Neural progenitor cell (in vitro differentiated cells): ENCODE data around the gene PILRA. TPM values are rescaled to one million over a fixed set of nuclear protein-coding genes. Genes with fewer than 3 reads are reported as not detected.
"Not testable (repeated sequence)": the region's sequence is repeated elsewhere in the genome, so short reads cannot be mapped to it uniquely, and the experiment has no call there.

Source experiments
- DNase-seq: peaks from one replicate; pipeline ENCODE4 v3.0.0-alpha.2; 2016; ENCODE audit warnings: low spot score
- H2AFZ ChIP-seq: fragments of 200-600 bp; sonication (generic); replicated peaks from 2 replicates; pipeline ENCODE4 v1.6.1; 2016; ENCODE audit warnings: antibody characterized with exemption
- H3F3A ChIP-seq: fragments of 200-600 bp; sonication (generic); 2 replicates; pipeline ENCODE4 v1.6.1; 2016; ENCODE audit warnings: antibody characterized with exemption, low read depth
- H3K27ac ChIP-seq: fragments of 200-600 bp; sonication (generic); 2 replicates; pipeline ENCODE4 v1.5.1; 2016; ENCODE audit warnings: mild to moderate bottlenecking
- H3K27me3 ChIP-seq: fragments of 200-600 bp; sonication (generic); 2 replicates; pipeline ENCODE4 v1.6.1; 2016; ENCODE audit warnings: mild to moderate bottlenecking, moderate library complexity
- H3K36me3 ChIP-seq: fragments of 200-600 bp; sonication (generic); 2 replicates; pipeline ENCODE4 v1.5.1; 2016
- H3K4me1 ChIP-seq: fragments of 200-600 bp; sonication (generic); 2 replicates; pipeline ENCODE4 v1.6.1; 2016; ENCODE audit warnings: mixed run types
- H3K4me2 ChIP-seq: fragments of 200-600 bp; sonication (generic); 2 replicates; pipeline ENCODE4 v1.6.1; 2016
- H3K4me3 ChIP-seq: fragments of 200-600 bp; sonication (generic); 2 replicates; pipeline ENCODE4 v1.5.1; 2016
- H3K79me2 ChIP-seq: fragments of 200-600 bp; sonication (generic); 2 replicates; pipeline ENCODE4 v1.6.1; 2016; ENCODE audit warnings: low read depth
- H3K9ac ChIP-seq: fragments of 200-600 bp; sonication (generic); 2 replicates; pipeline ENCODE4 v1.6.1; 2016
- H3K9me3 ChIP-seq: fragments of 200-600 bp; sonication (generic); 2 replicates; pipeline ENCODE4 v1.5.1; 2016; ENCODE audit warnings: low read depth
- H4K20me1 ChIP-seq: fragments of 200-600 bp; sonication (generic); 2 replicates; pipeline ENCODE4 v1.6.1; 2016; ENCODE audit warnings: low read depth
- H3K27ac Mint-ChIP-seq: 3 replicates; pipeline ENCODE4 v1.8.0; 2021; ENCODE audit warnings: mixed read lengths
- H3K27me3 Mint-ChIP-seq: 2 replicates; pipeline ENCODE4 v1.8.0; 2022; ENCODE audit warnings: low read depth, mild to moderate bottlenecking, inconsistent platforms, moderate library complexity, mixed read lengths; ENCODE audit not compliant: insufficient read depth
- H3K36me3 Mint-ChIP-seq: 3 replicates; pipeline ENCODE4 v1.8.0; 2021; ENCODE audit warnings: mixed read lengths
- H3K4me1 Mint-ChIP-seq: 3 replicates; pipeline ENCODE4 v1.8.0; 2021; ENCODE audit warnings: mixed read lengths
- H3K4me3 Mint-ChIP-seq: 3 replicates; pipeline ENCODE4 v1.8.0; 2021; ENCODE audit warnings: mild to moderate bottlenecking, moderate library complexity, mixed read lengths
- H3K9me3 Mint-ChIP-seq: 3 replicates; pipeline ENCODE4 v1.8.0; 2020; ENCODE audit warnings: mixed read lengths
- CTCF ChIP-seq: fragments of 200-600 bp; sonication (generic); IDR thresholded peaks from 2 replicates; pipeline ENCODE4 v1.5.1; 2017; ENCODE audit warnings: antibody characterized with exemption, mild to moderate bottlenecking
- EZH2 ChIP-seq: fragments of 200-600 bp; sonication (generic); IDR thresholded peaks from 2 replicates; pipeline ENCODE4 v1.6.1; 2017; ENCODE audit warnings: antibody characterized with exemption, mild to moderate bottlenecking, moderate library complexity
- EZH2phosphoT487 ChIP-seq: fragments of 200-600 bp; sonication (generic); IDR thresholded peaks from 2 replicates; pipeline ENCODE4 v1.6.1; 2017; ENCODE audit warnings: antibody characterized with exemption
- total RNA-seq: library from RNA; depleted of rRNA; stranded (reverse); fragments of >200 nt; gene quantifications from 2 replicates; pipeline ENCODE4 v1.2.3, GENCODE V29; 2015; ENCODE audit warnings: low replicate concordance

The PILRA gene
- total RNA-seq: 0.68 and 6.7 TPM in 2 replicates

GRCh38 chr7:100373261-100373831 is at the start of gene PILRA:
Gene PILRA, plus strand, starts transcription at chr7:100373487. Its CDS starts 170 bp downstream, at chr7:100373657.
- Mint-ChIP-seq H3K4me3 (no peak within 1 kb of the TSS), H3K9me3 (no peaks in the 10 kb centered on the region), H3K27me3 (no peaks in the 10 kb centered on the region), H3K27ac (no peak within 1 kb of the TSS), H3K4me1 (peaks cover 36% of the 10 kb centered on the region), H3K36me3 (peaks cover 3% of the 10 kb centered on the region)
- H3K27me3 ChIP-seq: no peaks in the 10 kb centered on the region
- H3F3A ChIP-seq: peaks cover 23% of the 10 kb centered on the region
- no peaks in the 10 kb centered on the region for H3K79me2 ChIP-seq
- peaks cover 34% of the 10 kb centered on the region for H3K4me1 ChIP-seq
- no peak within 1 kb of the TSS for H3K9ac ChIP-seq
- no peak within 1 kb of the TSS for H3K27ac ChIP-seq
- H3K36me3 ChIP-seq: no peaks in the 10 kb centered on the region
- H3K4me3 ChIP-seq: no peak within 1 kb of the TSS
- DNase-seq: no peak
- H3K4me2 ChIP-seq: no peak within 1 kb of the TSS
- no peak for TF ChIP-seq CTCF
- no peak for TF ChIP-seq EZH2
- no peak for TF ChIP-seq EZH2phosphoT487
- H3K9me3 ChIP-seq: no peaks in the 10 kb centered on the region
- H4K20me1 ChIP-seq: peaks cover 6% of the 10 kb centered on the region
- no peak within 1 kb of the TSS for H2AFZ ChIP-seq

DNA sequence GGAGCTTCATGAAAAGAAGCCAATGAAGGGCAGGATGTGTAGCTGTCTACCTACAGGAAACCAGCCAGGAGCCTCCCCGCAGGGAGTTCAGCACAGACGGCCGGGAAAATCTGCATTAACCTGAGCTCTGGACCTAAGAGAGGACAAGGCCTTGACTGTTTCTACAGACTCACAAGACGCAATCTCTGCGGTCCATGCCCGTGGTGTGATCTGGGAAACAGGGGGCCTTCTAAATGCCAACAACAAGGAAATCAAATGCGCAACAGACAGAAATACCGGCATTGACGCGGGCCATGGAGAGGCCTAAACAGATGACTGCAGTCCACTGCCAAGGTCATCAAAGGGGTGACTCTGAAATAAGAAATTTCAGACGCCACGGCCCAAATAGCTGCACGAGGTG is 49.1 kb upstream of the PILRA start:
- not testable (repeated sequence) for DNase-seq, H3K4me1 ChIP-seq, H3K27ac ChIP-seq, H3F3A ChIP-seq, H3K9ac ChIP-seq, H3K4me2 ChIP-seq, H3K27me3 ChIP-seq, H4K20me1 ChIP-seq, H3K4me1 Mint-ChIP-seq, H3K9me3 ChIP-seq, H3K27ac Mint-ChIP-seq, H2AFZ ChIP-seq, H3K4me3 ChIP-seq, H3K36me3 ChIP-seq, H3K9me3 Mint-ChIP-seq, H3K27me3 Mint-ChIP-seq, H3K4me3 Mint-ChIP-seq, H3K79me2 ChIP-seq
- peaks cover 28% of the 10 kb centered on the region for H3K36me3 Mint-ChIP-seq

DNA sequence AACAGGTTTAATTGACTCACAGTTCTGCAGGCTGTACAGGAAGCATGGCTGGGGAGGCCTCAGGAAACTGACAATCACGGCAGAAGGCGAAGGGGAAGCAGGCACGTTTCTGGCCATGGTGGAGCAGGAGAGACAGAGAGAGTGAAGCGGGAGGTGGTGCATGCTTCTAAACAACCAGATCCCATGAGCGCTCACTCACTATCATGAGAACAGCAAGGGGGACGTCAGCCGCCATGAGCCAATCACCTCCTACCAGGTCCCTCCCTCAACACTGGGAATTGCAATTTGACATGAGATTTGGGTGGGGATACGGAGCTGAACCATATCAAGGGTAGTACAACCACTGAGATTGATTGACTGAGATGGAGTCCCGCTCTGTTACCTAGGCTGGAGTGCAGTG is 47.6 kb upstream of the PILRA start:
- H3K4me1 Mint-ChIP-seq, H3K4me3 ChIP-seq, H3K36me3 ChIP-seq, H3K9me3 Mint-ChIP-seq, H3K27me3 Mint-ChIP-seq, H3F3A ChIP-seq, H2AFZ ChIP-seq, DNase-seq, H3K9ac ChIP-seq, H3K4me1 ChIP-seq, H3K27me3 ChIP-seq, H3K27ac ChIP-seq, H3K9me3 ChIP-seq, H3K79me2 ChIP-seq, H3K4me3 Mint-ChIP-seq, H3K4me2 ChIP-seq, H4K20me1 ChIP-seq, H3K27ac Mint-ChIP-seq: not testable (repeated sequence)
- peaks cover 23% of the 10 kb centered on the region for H3K36me3 Mint-ChIP-seq

DNA sequence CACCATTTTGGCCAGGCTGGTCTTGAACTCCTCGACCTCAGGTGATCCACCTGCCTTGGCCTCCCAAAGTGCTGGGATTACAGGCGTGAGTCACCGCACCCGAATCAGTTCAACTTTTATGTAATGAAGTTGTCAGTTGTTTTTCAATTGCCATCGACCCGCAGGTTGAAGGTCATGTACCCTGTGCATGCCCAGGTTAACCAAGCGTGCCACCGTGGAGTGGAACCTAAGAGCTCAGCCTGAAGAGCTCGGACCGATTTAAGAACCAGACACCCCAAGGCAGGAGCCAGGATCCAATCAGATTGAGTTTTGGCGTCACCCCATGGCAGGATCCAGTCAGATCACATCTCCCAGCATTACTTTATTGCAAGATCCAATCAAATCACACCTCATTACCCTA is 46.4 kb upstream of the PILRA start:
- H3K4me1 Mint-ChIP-seq, H3K27ac Mint-ChIP-seq: not testable (repeated sequence)

More for the DNA sequence above, 46.4 kb upstream of the PILRA start:
- not testable (repeated sequence) for H3F3A ChIP-seq, H3K9me3 ChIP-seq, H3K4me1 ChIP-seq, H3K27me3 ChIP-seq, H3K4me3 ChIP-seq, H3K36me3 ChIP-seq, H3K9me3 Mint-ChIP-seq, H3K27ac ChIP-seq, H4K20me1 ChIP-seq, H3K4me2 ChIP-seq, H3K4me3 Mint-ChIP-seq, H3K9ac ChIP-seq, H3K79me2 ChIP-seq, H2AFZ ChIP-seq, DNase-seq, H3K27me3 Mint-ChIP-seq
- H3K36me3 Mint-ChIP-seq: peaks cover 21% of the 10 kb centered on the region
